Left forelimb (tissue), 1 donor: ENCODE measurements around the gene EPS8.

Source experiments
- DNase-seq: peaks from one replicate; pipeline ENCODE4 v3.0.0-alpha.2; 2018; ENCODE audit warnings: low spot score

Gene EPS8

GRCh38 chr12:15717940-15718567 lies 71.1 kb downstream of the EPS8 start:
- no peak for DNase-seq

- no peak for DNase-seq
Measured at GRCh38 chr12:15716581-15716980, 72.6 kb downstream of the EPS8 start.

GRCh38 chr12:15714256-15714655 lies 74.9 kb downstream of the EPS8 start:
- DNase-seq: no peak

GRCh38 chr12:15712823-15713660 lies 76.1 kb downstream of the EPS8 start:
- no peak for DNase-seq

GRCh38 chr12:15712160-15712559 lies 77.0 kb downstream of the EPS8 start:
- no peak for DNase-seq

- DNase-seq: no peak
Measured at GRCh38 chr12:15710860-15711510, 78.2 kb downstream of the EPS8 start.

GRCh38 chr12:15709551-15709950 lies 79.6 kb downstream of the EPS8 start:
- DNase-seq: no peak

GRCh38 chr12:15708396-15709076 lies 80.7 kb downstream of the EPS8 start:
- DNase-seq: no peak

- no peak for DNase-seq
Measured at GRCh38 chr12:15707516-15708199, 81.5 kb downstream of the EPS8 start.

GRCh38 chr12:15706010-15706676 lies 83.0 kb downstream of the EPS8 start:
- DNase-seq: no peak

- no peak for DNase-seq
Measured at GRCh38 chr12:15705606-15706005, 83.6 kb downstream of the EPS8 start.

GRCh38 chr12:15702276-15702675 lies 86.9 kb downstream of the EPS8 start:
- no peak for DNase-seq

- no peak for DNase-seq
Measured at GRCh38 chr12:15701631-15702156, 87.5 kb downstream of the EPS8 start.

- no peak for DNase-seq
Measured at GRCh38 chr12:15701206-15701605, 88.0 kb downstream of the EPS8 start.

GRCh38 chr12:15700595-15700994 lies 88.6 kb downstream of the EPS8 start:
- no peak for DNase-seq

- no peak for DNase-seq
Measured at GRCh38 chr12:15699886-15700285, 89.3 kb downstream of the EPS8 start.

- no peak for DNase-seq
Measured at GRCh38 chr12:15698377-15698871, 90.8 kb downstream of the EPS8 start.

- DNase-seq: no peak
Measured at GRCh38 chr12:15697201-15697600, 92.0 kb downstream of the EPS8 start.

- DNase-seq: no peak
Measured at GRCh38 chr12:15693228-15693911, 95.8 kb downstream of the EPS8 start.

GRCh38 chr12:15691388-15691787 lies 97.8 kb downstream of the EPS8 start:
- DNase-seq: no peak
